HCT116 (cell line): ENCODE results near the gene SVEP1. TPM values are rescaled to one million over a fixed set of nuclear protein-coding genes. Genes with fewer than 3 reads are reported as not detected.

Source experiments
- ATAC-seq: fragments of 200-7000 bp; cut with Tn5 transposase; 2 replicates; pipeline ENCODE4 v1.9.1; 2020; ENCODE audit warnings: mild to moderate bottlenecking, moderate library complexity
- BruUV-seq: library from RNA; stranded (reverse); fragments of 400-500 nt; replicated peaks from 2 replicates; lab custom pipeline; 2021; lab: Mats Ljungman, UMichigan
- CTCF ChIA-PET: fragments of 300-600 bp; sonication (Branson Sonifier 250); formaldehyde crosslinking; loops from one replicate; lab custom pipeline; 2021; ENCODE audit warnings: antibody characterized with exemption; lab: Charles Lee
- POLR2A ChIA-PET: fragments of 300-600, 350-600 bp; sonication (Branson Sonifier 250); formaldehyde crosslinking; loops from one replicate; lab custom pipeline; 2021; ENCODE audit warnings: antibody characterized with exemption; lab: Charles Lee
- RAD21 ChIA-PET, 2 experiments: fragments of 300-600 bp; sonication (Branson Sonifier 250); formaldehyde crosslinking; loops; one replicate each; lab custom pipeline; 2023; ENCODE audit warnings: low total read pairs in 2 of 2; ENCODE audit not compliant: uncharacterized antibody in 2 of 2, unreplicated experiment in 2 of 2, low non-redundant PET in 1 of 2; lab: Charles Lee
- DNase-seq: peaks from one replicate; pipeline ENCODE4 v3.0.0-alpha.2; 2010; ENCODE audit warnings: low read depth, low spot score
- H2AFZ ChIP-seq: fragments of 200-600 bp; shearing (Covaris generic), sonication (generic); 2 replicates; pipeline ENCODE4 v1.6.1; 2017; ENCODE audit warnings: low read depth, mixed run types, mixed read lengths, antibody characterized with exemption, low read length; ENCODE audit not compliant: poor library complexity, severe bottlenecking
- H3K27ac ChIP-seq: 2 replicates; pipeline ENCODE4 v1.5.1; 2012; ENCODE audit warnings: low read depth, low read length
- H3K27me3 ChIP-seq: fragments of 200-600 bp; sonication (generic); 2 replicates; pipeline ENCODE4 v1.6.1; 2016; ENCODE audit warnings: mixed run types, low read length, mixed read lengths; ENCODE audit not compliant: insufficient read depth
- H3K36me3 ChIP-seq, 2 experiments: fragments of 200-500 bp in 1 of 2; fragments of 200-600 bp in 1 of 2; sonication (Bioruptor generic) in 1 of 2; sonication (generic) in 1 of 2; 2 replicates each; pipeline versions ENCODE4 v1.5.1 to v1.6.1; 2014 to 2016; ENCODE audit warnings: low read length in 2 of 2, inconsistent platforms in 1 of 2, mixed read lengths in 1 of 2, mixed run types in 1 of 2; ENCODE audit not compliant: insufficient read depth in 2 of 2, control insufficient read depth in 1 of 2
- H3K4me1 ChIP-seq, 2 experiments: fragments of 200-600 bp in 1 of 2; sonication (generic) in 1 of 2; 2 replicates each; pipeline versions ENCODE4 v1.5.1 to v1.6.1; 2012 to 2017; ENCODE audit warnings: low read length in 2 of 2, inconsistent platforms in 1 of 2, mild to moderate bottlenecking in 1 of 2, mixed read lengths in 1 of 2, mixed run types in 1 of 2, moderate library complexity in 1 of 2; ENCODE audit not compliant: insufficient read depth in 2 of 2, control insufficient read depth in 1 of 2
- H3K4me2 ChIP-seq: fragments of 200-600 bp; sonication (generic); 2 replicates; pipeline ENCODE4 v1.6.1; 2017; ENCODE audit warnings: mixed run types, low read length, mixed read lengths
- H3K4me3 ChIP-seq, 2 experiments: fragments of 200-600 bp in 1 of 2; sonication (generic) in 1 of 2; replicated peaks in 1 of 2; 2 replicates each; pipeline ENCODE4 v1.5.1; 2011 to 2016; ENCODE audit warnings: low read length in 2 of 2, control low read depth in 1 of 2, low read depth in 1 of 2, mild to moderate bottlenecking in 1 of 2, mixed read lengths in 1 of 2, mixed run types in 1 of 2
- H3K79me2 ChIP-seq: fragments of 200-600 bp; sonication (generic); 2 replicates; pipeline ENCODE4 v1.6.1; 2017; ENCODE audit warnings: mild to moderate bottlenecking, mixed run types, low read length, moderate library complexity, mixed read lengths; ENCODE audit not compliant: insufficient read depth
- H3K9ac ChIP-seq: fragments of 200-600 bp; sonication (generic); 2 replicates; pipeline ENCODE4 v1.6.1; 2016; ENCODE audit warnings: low read length, mixed read lengths
- H3K9me2 ChIP-seq: fragments of 200-600 bp; sonication (generic), shearing (Covaris generic); 2 replicates; pipeline ENCODE4 v1.6.1; 2017; ENCODE audit warnings: mixed run types, mild to moderate bottlenecking, moderate library complexity; ENCODE audit not compliant: insufficient read depth
- H3K9me3 ChIP-seq, 2 experiments: fragments of 200-500 bp in 1 of 2; fragments of 200-600 bp in 1 of 2; sonication (Bioruptor generic) in 1 of 2; sonication (generic) in 1 of 2; 2 replicates each; pipeline ENCODE4 v1.6.1; 2014 to 2017; ENCODE audit warnings: low read length in 2 of 2, mixed read lengths in 2 of 2, inconsistent platforms in 1 of 2, low read depth in 1 of 2, mild to moderate bottlenecking in 1 of 2, mixed run types in 1 of 2, moderate library complexity in 1 of 2; ENCODE audit not compliant: control insufficient read depth in 1 of 2, insufficient read depth in 1 of 2
- H4K20me1 ChIP-seq: fragments of 200-600 bp; sonication (generic), shearing (Covaris generic); 2 replicates; pipeline ENCODE4 v1.6.1; 2017; ENCODE audit warnings: mixed run types, mild to moderate bottlenecking, moderate library complexity; ENCODE audit not compliant: insufficient read depth
- CBX3 ChIP-seq: IDR thresholded peaks from 2 replicates; pipeline ENCODE4 v1.6.1; 2012; ENCODE audit warnings: low read depth
- ELF1 ChIP-seq: IDR thresholded peaks from 2 replicates; pipeline ENCODE4 v1.6.1; 2012; ENCODE audit warnings: low read depth, borderline replicate concordance
- SRF ChIP-seq: IDR thresholded peaks from 2 replicates; pipeline ENCODE4 v1.6.1; 2012; ENCODE audit warnings: low read depth
- TCF7L2 ChIP-seq: IDR thresholded peaks from 2 replicates; pipeline ENCODE4 v1.7.0; 2011; ENCODE audit warnings: borderline replicate concordance, inconsistent platforms; ENCODE audit not compliant: insufficient read depth, insufficient read length; ENCODE audit errors: extremely low read depth
- intact Hi-C: fragments of 100-400 bp; cut with micrococcal nuclease; formaldehyde crosslinking; loops from 2 replicates; pipeline ENCODE4 v1.10.0; 2022
- total RNA-seq: library from RNA; stranded (reverse); gene quantifications from one replicate; pipeline ENCODE4 v1.2.1, GENCODE V29; 2021; ENCODE audit not compliant: unreplicated experiment

The SVEP1 gene
- total RNA-seq, 1 experiment from 2014 or later = 0.15 TPM

- no peak overlapping the region for H3K4me2 ChIP-seq
- RAD21 ChIA-PET = no interaction called here
- H3K9me3 ChIP-seq = no peaks in the 10 kb centered on the region
- H4K20me1 ChIP-seq = no peaks in the 10 kb centered on the region
- no peaks in the 10 kb centered on the region for H3K4me1 ChIP-seq
- H3K36me3 ChIP-seq = no peaks in the 10 kb centered on the region
- POLR2A ChIA-PET = no interaction called here
- DNase-seq (no peak), ATAC-seq (no peak)
- intact Hi-C loops = no loop called here
- H3K27me3 ChIP-seq = no peaks in the 10 kb centered on the region
- no peaks in the 10 kb centered on the region for H3K79me2 ChIP-seq
- H2AFZ ChIP-seq = no peak overlapping the region
- H3K4me3 ChIP-seq = no peak overlapping the region
- no peak overlapping the region for H3K27ac ChIP-seq
- no peaks in the 10 kb centered on the region for H3K9me2 ChIP-seq
- BruUV-seq = no TSS peak
- no peak overlapping the region for H3K9ac ChIP-seq
- CTCF ChIA-PET = no interaction called here
- no peak for TF ChIP-seq ELF1
Measured at GRCh38 chr9:110344821-110345220, 234.7 kb downstream of the SVEP1 start.

GRCh38 chr9:110343551-110343950, 236.0 kb downstream of the SVEP1 start:
- H3K4me1 ChIP-seq = no peaks in the 10 kb centered on the region
- no peak overlapping the region for H3K9ac ChIP-seq
- no peaks in the 10 kb centered on the region for H3K36me3 ChIP-seq
- no peaks in the 10 kb centered on the region for H3K27me3 ChIP-seq
- CTCF ChIA-PET = no interaction called here
- H3K79me2 ChIP-seq = no peaks in the 10 kb centered on the region
- intact Hi-C loops = no loop called here
- H2AFZ ChIP-seq = no peak overlapping the region
- POLR2A ChIA-PET = no interaction called here
- H3K4me3 ChIP-seq = no peak overlapping the region
- H3K27ac ChIP-seq = no peak overlapping the region
- no TSS peak for BruUV-seq
- no peak overlapping the region for H3K4me2 ChIP-seq
- no peaks in the 10 kb centered on the region for H3K9me2 ChIP-seq
- TF ChIP-seq TCF7L2 = no peak
- TF ChIP-seq CBX3 = no peak
- no peak for TF ChIP-seq SRF
- no peaks in the 10 kb centered on the region for H3K9me3 ChIP-seq
- ATAC-seq (no peak), DNase-seq (no peak)
- H4K20me1 ChIP-seq = no peaks in the 10 kb centered on the region
- RAD21 ChIA-PET = no interaction called here
